ENCODE data around the gene SLC9A7.

DNA sequence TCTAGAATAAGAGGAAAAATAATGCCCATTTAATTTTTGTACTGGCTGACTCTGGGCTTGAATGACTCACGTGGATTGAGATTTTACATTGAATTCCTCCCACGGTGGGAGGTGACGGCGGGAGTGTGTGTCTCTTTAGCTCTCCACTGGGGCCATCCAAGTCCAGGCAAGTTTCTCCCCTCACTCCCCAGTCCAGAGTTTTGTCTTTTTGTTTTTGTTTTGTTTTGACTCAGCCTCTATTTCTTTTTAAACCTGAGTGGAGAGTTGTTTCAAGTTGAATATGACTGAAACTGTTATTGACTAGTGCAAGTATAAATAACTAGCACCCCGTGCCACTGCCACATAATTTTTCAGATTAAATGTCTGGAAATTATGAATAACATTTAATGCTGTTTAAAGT is 171.8 kb downstream of the SLC9A7 start:
- TF ChIP-seq, protein P1, sequence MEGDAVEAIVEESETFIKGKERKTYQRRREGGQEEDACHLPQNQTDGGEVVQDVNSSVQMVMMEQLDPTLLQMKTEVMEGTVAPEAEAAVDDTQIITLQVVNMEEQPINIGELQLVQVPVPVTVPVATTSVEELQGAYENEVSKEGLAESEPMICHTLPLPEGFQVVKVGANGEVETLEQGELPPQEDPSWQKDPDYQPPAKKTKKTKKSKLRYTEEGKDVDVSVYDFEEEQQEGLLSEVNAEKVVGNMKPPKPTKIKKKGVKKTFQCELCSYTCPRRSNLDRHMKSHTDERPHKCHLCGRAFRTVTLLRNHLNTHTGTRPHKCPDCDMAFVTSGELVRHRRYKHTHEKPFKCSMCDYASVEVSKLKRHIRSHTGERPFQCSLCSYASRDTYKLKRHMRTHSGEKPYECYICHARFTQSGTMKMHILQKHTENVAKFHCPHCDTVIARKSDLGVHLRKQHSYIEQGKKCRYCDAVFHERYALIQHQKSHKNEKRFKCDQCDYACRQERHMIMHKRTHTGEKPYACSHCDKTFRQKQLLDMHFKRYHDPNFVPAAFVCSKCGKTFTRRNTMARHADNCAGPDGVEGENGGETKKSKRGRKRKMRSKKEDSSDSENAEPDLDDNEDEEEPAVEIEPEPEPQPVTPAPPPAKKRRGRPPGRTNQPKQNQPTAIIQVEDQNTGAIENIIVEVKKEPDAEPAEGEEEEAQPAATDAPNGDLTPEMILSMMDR (conservative IDR thresholded peaks at IDR 0.05; ENCODE audit: low read length), result no peak
- TF ChIP-seq EZH2phosphoT487 (IDR thresholded peaks at IDR 0.05; ENCODE audit: borderline replicate concordance), result no peak

Measured in Loucy (cell line).